Colon (tissue), 2 donors: ENCODE measurements around the gene COL4A1.

ENCODE experiments used
- FAIRE-seq: peaks from 2 replicates; lab custom pipeline; 2012; peaks lifted over from hg19 to GRCh38; lab: Jason Lieb, UNC
- donor health status: control.
- donor health status: control.

COL4A1 gene

GRCh38 chr13:110236431-110236830 lies 70.5 kb downstream of the COL4A1 start:
- FAIRE-seq: no peak

GRCh38 chr13:110234532-110234931 lies 72.4 kb downstream of the COL4A1 start:
- FAIRE-seq: no peak

- FAIRE-seq: no peak
These were observed 73.0 kb downstream of the COL4A1 start for GRCh38 chr13:110233951-110234280.

- FAIRE-seq: no peak
These were observed 73.6 kb downstream of the COL4A1 start for GRCh38 chr13:110233181-110233950.

GRCh38 chr13:110232756-110233155 lies 74.2 kb downstream of the COL4A1 start:
- FAIRE-seq: no peak

GRCh38 chr13:110232142-110232541 lies 74.8 kb downstream of the COL4A1 start:
- no peak for FAIRE-seq

- no peak for FAIRE-seq
These were observed 75.5 kb downstream of the COL4A1 start for GRCh38 chr13:110231348-110232047.

- no peak for FAIRE-seq
These were observed 76.2 kb downstream of the COL4A1 start for GRCh38 chr13:110230661-110231347.

GRCh38 chr13:110229905-110230563 lies 76.9 kb downstream of the COL4A1 start:
- no peak for FAIRE-seq

- FAIRE-seq: no peak
These were observed 77.7 kb downstream of the COL4A1 start for GRCh38 chr13:110228936-110229904.

- no peak for FAIRE-seq
These were observed 78.9 kb downstream of the COL4A1 start for GRCh38 chr13:110227864-110228643.

GRCh38 chr13:110227416-110227815 lies 79.5 kb downstream of the COL4A1 start:
- FAIRE-seq: no peak

- FAIRE-seq: no peak
These were observed 81.1 kb downstream of the COL4A1 start for GRCh38 chr13:110225609-110226574.

GRCh38 chr13:110225003-110225402 lies 82.0 kb downstream of the COL4A1 start:
- no peak for FAIRE-seq

GRCh38 chr13:110224519-110224918 lies 82.4 kb downstream of the COL4A1 start:
- FAIRE-seq: no peak

GRCh38 chr13:110221406-110222117 lies 85.4 kb downstream of the COL4A1 start:
- no peak for FAIRE-seq

- no peak for FAIRE-seq
These were observed 86.5 kb downstream of the COL4A1 start for GRCh38 chr13:110220471-110220870.

GRCh38 chr13:110218581-110219201 lies 88.3 kb downstream of the COL4A1 start:
- FAIRE-seq: no peak
